SIG-M5 (cell line): ENCODE data around the gene DOCK2.

ENCODE experiments used
- DNase-seq: peaks from one replicate; lab custom pipeline; 2025; lab: John Stamatoyannopoulos, UW

Gene DOCK2

GRCh38 chr5:169988947-169989346 lies 351.9 kb downstream of the DOCK2 start:
- no peak for DNase-seq

- no peak for DNase-seq
Observed at GRCh38 chr5:169989365-169989764, 352.3 kb downstream of the DOCK2 start.

GRCh38 chr5:169991115-169991869 lies 354.2 kb downstream of the DOCK2 start:
- DNase-seq: no peak

DNA sequence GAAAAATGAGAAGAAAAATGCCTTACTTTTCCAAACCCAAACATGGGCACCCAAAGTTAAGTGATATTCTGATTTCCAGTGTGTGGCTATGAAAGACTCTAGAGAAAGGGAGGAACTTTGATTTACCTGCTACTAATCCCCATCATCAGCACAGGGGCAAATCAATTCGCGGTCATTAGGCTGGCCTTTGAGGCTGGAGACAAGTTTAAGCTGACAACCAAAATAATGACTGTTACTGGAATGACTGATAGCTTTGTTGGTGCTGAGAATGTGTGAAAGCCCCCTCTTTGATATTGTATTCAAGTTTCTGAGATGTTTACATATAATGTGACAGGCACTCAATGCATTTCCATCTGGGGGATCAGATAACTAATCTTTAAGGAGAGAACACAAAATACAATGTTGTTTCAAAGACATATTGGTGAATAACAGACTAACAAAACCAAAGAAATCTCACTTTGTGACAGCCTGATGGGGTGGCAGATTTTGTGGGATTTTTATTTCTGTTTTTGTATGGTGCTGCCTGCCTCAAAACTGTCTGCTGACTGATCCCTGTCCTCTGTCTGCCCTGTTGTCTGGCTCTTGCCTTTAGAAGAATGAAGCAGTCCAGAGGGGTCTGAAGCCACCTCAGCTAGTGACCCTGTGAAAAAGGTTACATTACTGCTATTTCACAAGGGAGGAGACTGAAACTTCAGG lies 355.9 kb downstream of the DOCK2 start:
- no peak for DNase-seq

DNA sequence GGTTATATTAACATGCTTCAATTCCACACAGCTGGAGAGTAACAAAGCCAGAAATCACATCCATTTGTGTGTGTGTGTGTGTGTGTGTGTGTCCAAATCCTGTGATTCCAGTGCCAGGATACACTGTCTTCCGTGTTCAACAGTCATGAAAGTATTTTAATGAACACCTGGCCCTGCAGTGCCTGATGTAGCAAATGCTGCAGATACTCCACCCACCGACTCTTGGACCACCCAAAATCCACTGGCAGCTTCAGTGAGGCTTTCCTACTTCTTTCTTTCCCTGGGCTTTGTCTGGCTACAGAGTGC lies 356.4 kb downstream of the DOCK2 start:
- DNase-seq: no peak

GRCh38 chr5:169997798-169998197 lies 360.7 kb downstream of the DOCK2 start:
- no peak for DNase-seq

DNA sequence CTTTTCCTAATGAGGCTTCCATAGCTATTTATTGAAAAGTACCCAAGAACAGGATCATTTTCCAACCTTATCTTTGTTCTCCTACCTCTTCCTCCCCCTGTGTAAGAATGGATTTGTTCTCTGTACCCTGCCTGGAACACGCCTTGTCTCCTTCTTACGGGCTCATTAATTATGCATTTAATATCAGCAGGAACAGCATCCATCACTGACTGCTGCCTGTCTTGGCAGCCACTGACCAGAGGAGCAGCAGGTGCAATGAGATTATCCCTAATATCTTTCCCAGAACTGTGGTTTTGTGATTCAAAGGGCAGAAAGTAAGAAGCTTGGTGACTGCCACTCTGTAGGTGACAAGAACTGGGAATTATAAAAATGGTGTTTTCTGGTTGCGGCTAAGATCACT lies 362.5 kb downstream of the DOCK2 start:
- DNase-seq: no peak

GRCh38 chr5:170000155-170000554 lies 363.1 kb downstream of the DOCK2 start:
- DNase-seq: no peak

- no peak for DNase-seq
Observed at GRCh38 chr5:170006021-170006420, 368.9 kb downstream of the DOCK2 start.

GRCh38 chr5:170008376-170008775 lies 371.3 kb downstream of the DOCK2 start:
- DNase-seq: no peak

- no peak for DNase-seq
Observed at GRCh38 chr5:170010595-170010994, 373.5 kb downstream of the DOCK2 start.

DNA sequence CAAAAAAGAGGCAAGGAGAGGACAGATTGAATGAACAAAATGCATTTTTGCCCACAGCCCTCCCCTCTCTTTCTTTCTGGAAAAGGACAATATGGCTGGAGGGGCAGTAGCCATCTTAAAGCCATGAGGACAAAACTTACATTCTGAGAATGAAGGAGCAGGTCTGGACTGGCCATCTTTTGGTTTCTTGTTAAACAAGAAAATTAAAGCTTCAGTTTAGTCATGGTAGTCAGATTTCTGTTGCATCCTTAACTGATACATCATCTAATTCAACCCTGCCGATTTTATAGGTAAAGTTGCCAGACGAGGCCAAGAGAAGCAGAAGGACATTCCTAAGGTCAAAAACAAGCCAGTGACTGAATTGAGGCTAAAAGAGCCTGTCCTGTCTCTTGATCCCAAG lies 374.7 kb downstream of the DOCK2 start:
- DNase-seq: no peak

- no peak for DNase-seq
Observed at GRCh38 chr5:170012622-170013021, 375.5 kb downstream of the DOCK2 start.

DNA sequence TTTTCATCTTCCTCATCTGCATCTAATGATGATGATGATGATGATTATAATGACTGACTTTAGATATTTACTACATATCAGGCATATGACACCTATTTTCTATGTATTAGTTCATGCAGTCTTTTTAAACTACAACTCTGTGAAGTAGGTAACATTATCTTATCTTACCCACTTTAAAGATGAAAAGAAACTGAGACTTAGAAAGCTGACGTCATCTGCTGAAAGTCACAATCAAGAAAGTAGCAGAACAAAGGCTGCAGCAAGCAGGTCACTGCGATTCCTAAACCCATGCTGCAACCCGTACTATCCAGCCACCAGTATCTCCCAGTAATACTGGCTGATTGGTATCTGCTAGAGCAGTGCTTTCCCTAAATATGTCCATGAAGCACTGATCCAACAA lies 383.3 kb downstream of the DOCK2 start:
- no peak for DNase-seq

DNA sequence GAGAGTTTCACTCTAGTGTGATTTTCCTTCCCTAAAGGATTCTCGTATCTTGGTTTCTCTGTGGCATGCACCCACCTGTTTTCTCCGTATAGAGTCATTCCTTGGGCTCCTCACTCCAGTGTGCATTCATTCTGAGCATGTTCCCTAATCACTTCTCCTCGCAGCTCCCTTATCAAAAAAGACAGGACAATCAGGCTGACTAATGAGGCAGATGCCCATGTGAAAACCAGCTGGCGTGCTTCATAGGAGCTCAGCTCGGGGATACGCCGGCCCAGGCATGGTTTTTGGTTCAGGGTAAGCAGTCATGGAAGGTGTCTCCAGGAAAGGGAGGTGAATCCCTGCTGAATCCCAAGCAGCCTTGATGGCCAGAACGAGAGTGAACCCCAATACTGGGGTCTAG lies 384.4 kb downstream of the DOCK2 start:
- no peak for DNase-seq

DNA sequence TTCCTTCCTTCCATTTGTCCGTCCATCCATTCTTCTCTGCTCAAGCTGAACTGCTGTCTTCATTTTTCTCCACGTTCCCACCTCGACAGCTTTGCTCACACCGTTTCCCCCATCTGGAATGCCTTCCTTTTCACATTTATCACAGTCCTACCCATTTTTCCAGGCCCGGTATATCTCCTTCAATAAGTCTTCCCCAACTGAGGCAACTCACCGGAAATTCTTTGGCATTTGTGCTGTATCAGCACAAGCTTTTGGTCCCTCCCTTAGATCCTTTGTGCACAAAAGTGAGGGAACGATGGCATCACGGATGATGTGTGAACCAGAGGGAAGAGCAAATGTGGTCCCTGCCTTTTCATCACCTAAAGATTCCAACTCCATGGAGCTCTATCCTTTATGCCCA lies 388.8 kb downstream of the DOCK2 start:
- no peak for DNase-seq

DNA sequence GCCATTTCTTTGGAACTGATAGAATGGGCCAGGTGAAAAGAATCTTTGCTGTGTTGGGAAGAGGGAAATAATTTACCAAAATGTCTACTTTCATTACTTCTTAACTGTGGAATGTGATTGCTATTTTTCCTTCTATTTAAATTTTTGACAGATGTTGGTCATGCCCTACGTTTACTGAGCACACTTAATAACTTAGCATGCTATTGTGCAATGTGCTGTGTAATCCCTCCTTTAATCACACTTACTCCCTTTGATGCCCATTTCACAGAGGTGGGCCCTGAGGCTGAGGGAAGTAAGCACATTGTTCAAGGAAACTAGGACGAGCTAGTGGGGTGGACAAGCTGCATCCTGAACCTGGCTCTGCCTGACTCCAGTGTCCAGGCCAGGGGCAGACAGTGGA lies 391.0 kb downstream of the DOCK2 start:
- DNase-seq: no peak

GRCh38 chr5:170034231-170034630 lies 397.2 kb downstream of the DOCK2 start:
- no peak for DNase-seq

DNA sequence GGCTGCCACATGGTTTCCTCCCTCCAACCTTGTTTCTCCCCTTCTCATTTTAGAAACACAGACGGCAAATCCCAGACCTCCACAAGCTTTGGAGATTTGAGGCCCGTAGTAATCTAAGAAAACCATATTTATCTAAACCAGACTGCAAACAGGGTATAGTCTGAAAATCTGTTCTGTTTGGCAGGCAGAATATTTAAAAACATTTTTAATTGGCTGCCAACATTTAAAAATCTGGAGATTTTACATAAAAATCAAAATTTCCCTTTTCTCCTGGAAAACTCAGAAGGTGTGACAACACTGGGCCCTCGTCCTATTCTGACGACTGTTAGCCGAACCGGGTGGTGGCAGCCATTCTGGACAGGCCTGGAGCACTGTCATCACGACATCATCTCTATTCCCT lies 401.2 kb downstream of the DOCK2 start:
- DNase-seq: no peak

GRCh38 chr5:170039830-170040229 lies 402.8 kb downstream of the DOCK2 start:
- no peak for DNase-seq

GRCh38 chr5:170046241-170046640 lies 409.2 kb downstream of the DOCK2 start:
- DNase-seq: no peak

- DNase-seq: no peak
Observed at GRCh38 chr5:170049713-170050112, 412.6 kb downstream of the DOCK2 start.

GRCh38 chr5:170053896-170054295 lies 416.8 kb downstream of the DOCK2 start:
- DNase-seq: no peak

DNA sequence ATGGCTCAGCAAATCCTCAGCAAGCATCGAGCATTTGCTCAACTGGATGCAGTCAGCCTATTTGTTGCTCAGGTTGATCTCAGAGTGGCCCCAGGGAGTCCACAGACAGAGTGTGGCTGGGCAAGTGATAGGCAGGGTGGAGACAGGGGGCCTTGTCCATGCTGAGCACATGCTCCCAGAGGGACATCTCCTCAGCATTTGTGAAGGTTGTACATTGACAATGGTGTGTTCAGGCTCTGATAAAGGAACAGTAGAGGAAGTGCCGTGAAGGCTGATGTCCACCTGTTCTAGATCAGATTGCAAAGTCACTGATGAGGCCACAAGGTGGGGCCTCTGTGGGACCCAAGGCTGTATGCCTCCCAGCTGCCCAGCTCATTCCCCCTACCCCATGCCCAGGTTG lies 418.5 kb downstream of the DOCK2 start:
- DNase-seq: no peak
